Vagina (tissue), 2 donors: ENCODE data around the gene ECE2.

ENCODE experiments used
- POLR2A ChIP-seq, 2 donors: fragments of 450-650 bp; IDR thresholded peaks; one replicate each; pipeline ENCODE4 v1.6.1; 2017; ENCODE audit warnings: antibody characterized with exemption in 2 of 2, mild to moderate bottlenecking in 2 of 2, moderate library complexity in 2 of 2
- POLR2AphosphoS5 ChIP-seq, 2 donors: sonication (generic); formaldehyde crosslinking; IDR thresholded peaks; one replicate each; pipeline ENCODE4 v1.9.0; 2017; ENCODE audit warnings: antibody characterized with exemption in 2 of 2, mild to moderate bottlenecking in 2 of 2, low read depth in 1 of 2; ENCODE audit not compliant: insufficient read depth in 1 of 2
- TF ChIP-seq, protein P1 (sequence below), 3 experiments: fragments of 450-650 bp in 2 of 3; fragments of 200-600 bp in 1 of 3; sonication (generic) in 1 of 3; IDR thresholded peaks; one replicate each; pipeline ENCODE4 v1.5.1; 2017 to 2019; ENCODE audit warnings: antibody characterized with exemption in 3 of 3, mild to moderate bottlenecking in 2 of 3, moderate library complexity in 2 of 3

DNA sequence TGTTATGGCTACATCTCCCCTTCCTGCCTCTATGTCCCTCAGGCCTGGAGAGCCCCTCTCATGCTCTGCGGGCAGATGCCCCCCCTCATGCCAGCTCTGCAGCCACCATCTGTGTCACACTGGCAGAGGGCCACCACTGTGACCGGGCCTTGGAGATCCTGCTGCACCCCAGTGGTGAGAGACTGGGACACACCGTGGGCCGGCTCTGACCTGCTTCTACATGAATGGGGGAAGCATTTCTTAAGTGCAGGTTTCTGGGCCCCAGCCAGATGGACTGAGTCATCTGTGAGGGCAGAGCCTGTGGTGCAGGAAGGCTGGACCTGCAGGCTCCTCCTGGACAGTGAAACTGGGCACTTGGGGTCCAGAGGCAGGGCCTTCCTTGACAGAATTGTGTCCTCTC lies 41.6 kb upstream of the ECE2 start:
- TF ChIP-seq, protein P1, sequence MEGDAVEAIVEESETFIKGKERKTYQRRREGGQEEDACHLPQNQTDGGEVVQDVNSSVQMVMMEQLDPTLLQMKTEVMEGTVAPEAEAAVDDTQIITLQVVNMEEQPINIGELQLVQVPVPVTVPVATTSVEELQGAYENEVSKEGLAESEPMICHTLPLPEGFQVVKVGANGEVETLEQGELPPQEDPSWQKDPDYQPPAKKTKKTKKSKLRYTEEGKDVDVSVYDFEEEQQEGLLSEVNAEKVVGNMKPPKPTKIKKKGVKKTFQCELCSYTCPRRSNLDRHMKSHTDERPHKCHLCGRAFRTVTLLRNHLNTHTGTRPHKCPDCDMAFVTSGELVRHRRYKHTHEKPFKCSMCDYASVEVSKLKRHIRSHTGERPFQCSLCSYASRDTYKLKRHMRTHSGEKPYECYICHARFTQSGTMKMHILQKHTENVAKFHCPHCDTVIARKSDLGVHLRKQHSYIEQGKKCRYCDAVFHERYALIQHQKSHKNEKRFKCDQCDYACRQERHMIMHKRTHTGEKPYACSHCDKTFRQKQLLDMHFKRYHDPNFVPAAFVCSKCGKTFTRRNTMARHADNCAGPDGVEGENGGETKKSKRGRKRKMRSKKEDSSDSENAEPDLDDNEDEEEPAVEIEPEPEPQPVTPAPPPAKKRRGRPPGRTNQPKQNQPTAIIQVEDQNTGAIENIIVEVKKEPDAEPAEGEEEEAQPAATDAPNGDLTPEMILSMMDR (IDR thresholded peaks at IDR 0.05): no peak
- TF ChIP-seq POLR2A (IDR thresholded peaks at IDR 0.05): no peak
- no peak for TF ChIP-seq POLR2AphosphoS5 (IDR thresholded peaks at IDR 0.05; ENCODE audit: insufficient read depth in 1 of 2, low read depth in 1 of 2)
